HUES6 (cell line): ENCODE results near the gene RHOV.
A peak's percentile ranks its signal among the peaks of the same experiment; 100 is the strongest.

Experiments
- H3K27ac ChIP-seq: 2 replicates; pipeline ENCODE4 v1.7.0; 2013; ENCODE audit warnings: low read depth, mild to moderate bottlenecking, low read length, inconsistent platforms
- H3K27me3 ChIP-seq: 2 replicates; pipeline ENCODE4 v1.6.1; 2013; ENCODE audit warnings: low read length; ENCODE audit not compliant: control insufficient read depth, insufficient read depth
- H3K36me3 ChIP-seq: 2 replicates; pipeline ENCODE4 v1.6.1; 2013; ENCODE audit warnings: low read length; ENCODE audit not compliant: control insufficient read depth, insufficient read depth
- H3K4me1 ChIP-seq: 2 replicates; pipeline ENCODE4 v1.6.1; 2013; ENCODE audit warnings: low read length; ENCODE audit not compliant: control insufficient read depth, insufficient read depth
- H3K4me3 ChIP-seq: 2 replicates; pipeline ENCODE4 v1.5.1; 2013; ENCODE audit warnings: low read depth, low read length
- H3K9ac ChIP-seq: one replicate; pipeline ENCODE4 v1.6.1; 2013; ENCODE audit warnings: mild to moderate bottlenecking, low read length
- H3K9me3 ChIP-seq: 2 replicates; pipeline ENCODE4 v1.6.1; 2013; ENCODE audit warnings: low read depth, low read length; ENCODE audit not compliant: control insufficient read depth, insufficient read depth

Gene RHOV, protein sequence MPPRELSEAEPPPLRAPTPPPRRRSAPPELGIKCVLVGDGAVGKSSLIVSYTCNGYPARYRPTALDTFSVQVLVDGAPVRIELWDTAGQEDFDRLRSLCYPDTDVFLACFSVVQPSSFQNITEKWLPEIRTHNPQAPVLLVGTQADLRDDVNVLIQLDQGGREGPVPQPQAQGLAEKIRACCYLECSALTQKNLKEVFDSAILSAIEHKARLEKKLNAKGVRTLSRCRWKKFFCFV

DNA sequence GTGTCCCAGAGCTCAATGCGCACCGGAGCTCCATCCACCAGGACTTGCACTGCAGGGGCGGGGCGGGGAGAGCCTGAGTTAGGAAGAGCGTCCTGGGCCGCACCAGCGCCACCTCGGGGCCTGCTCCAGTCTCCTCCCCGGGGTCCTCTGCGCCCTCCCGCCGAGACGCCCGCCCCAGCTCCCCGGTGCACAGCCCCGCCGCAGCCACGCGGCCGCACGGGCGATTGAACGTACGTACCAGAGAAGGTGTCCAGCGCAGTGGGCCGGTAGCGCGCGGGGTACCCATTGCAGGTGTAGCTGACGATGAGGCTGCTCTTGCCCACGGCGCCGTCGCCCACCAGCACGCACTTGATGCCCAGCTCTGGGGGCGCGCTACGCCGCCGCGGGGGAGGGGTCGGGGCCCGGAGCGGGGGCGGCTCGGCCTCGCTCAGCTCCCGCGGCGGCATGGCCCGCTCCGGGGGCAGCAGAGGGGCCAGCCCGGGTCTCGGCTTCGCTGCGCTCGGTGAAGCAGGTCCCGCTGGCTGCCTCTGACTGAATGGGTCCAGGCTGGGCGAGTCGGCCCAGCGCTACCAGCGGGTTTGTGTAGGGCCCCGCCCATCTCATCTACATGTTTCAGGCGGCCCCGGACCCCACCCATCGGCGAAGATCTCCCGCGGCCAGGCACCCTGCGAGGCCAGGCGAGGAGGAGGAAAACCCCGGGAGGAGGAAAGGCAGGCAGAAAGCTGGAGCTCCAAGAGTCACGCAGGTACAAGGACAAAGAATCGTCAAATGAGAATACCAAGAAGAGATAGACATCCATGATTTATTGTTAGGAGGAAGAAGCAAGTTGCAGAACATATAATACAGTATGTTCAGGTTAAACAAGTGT lies at the start of gene RHOV:
Gene RHOV (minus strand): TSS at position 541 of the 868 bp plus-strand sequence. CDS start 95 bp downstream, at position 446.
- Histone ChIP-seq H3K27ac (0 out of 2 replicates have a peak within 1 kb of the TSS, but pooled peaks have one; percentile 26), H3K36me3 (no peaks in the 10 kb centered on the region), H3K27me3 (peaks cover 13% of the 10 kb centered on the region), H3K9ac (peak within 1 kb of the TSS; percentile 42), H3K4me3 (peak within 1 kb of the TSS; percentile 92), H3K9me3 (no peaks in the 10 kb centered on the region), H3K4me1 (peaks cover 32% of the 10 kb centered on the region)

DNA sequence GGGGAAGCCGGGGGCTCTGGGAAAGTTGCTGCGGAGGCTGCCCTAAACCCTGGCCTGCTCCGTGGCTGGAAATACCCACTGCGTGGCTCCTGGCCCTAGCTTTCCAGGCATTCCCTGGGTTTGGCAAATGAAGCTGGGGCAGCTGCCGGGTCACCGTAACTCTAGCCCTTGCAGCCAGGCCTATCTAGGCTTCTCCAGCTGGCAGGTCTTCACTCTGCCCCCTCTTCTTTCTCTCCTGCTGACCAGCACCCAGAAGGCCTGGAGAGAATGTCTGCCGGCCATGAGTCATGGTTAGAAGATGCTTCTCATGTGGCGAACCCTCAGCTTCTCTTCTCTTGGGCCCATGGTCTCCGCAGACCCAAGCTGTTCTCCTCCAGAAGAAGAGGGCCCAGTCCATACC lies 49.5 kb upstream of the RHOV start:
- no peak overlapping the region for H3K4me3 ChIP-seq
- no peaks in the 10 kb centered on the region for H3K9me3 ChIP-seq
- no peak overlapping the region for H3K27ac ChIP-seq
- H3K4me1 ChIP-seq: peaks cover 29% of the 10 kb centered on the region; the same call in 1 of the 2 replicates
- H3K36me3 ChIP-seq: no peaks in the 10 kb centered on the region
- H3K9ac ChIP-seq: no peak overlapping the region
- peaks cover 97% of the 10 kb centered on the region for H3K27me3 ChIP-seq

DNA sequence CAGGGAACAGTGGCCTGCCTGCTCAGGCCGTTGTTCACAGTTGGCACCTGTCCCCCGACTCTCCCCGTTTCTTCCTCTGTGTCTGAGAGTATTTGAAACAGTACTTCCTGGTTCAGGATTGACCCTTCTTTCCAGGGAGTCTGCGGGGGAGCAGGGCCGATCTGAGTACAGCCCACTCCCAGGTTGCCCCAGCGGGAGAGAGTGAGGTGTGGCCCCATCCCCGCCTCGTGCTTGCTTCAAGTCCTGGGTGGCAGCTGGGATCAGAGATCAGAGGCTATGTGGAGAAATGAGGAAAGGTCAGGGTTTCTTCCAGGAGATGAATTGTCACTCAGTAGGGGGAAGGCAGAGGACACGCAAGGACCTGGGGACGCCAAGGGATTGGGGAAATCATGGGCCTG lies 48.6 kb upstream of the RHOV start:
- peaks cover 95% of the 10 kb centered on the region for H3K27me3 ChIP-seq
- no peak overlapping the region for H3K4me3 ChIP-seq
- H3K27ac ChIP-seq: no peak overlapping the region
- peaks cover 34% of the 10 kb centered on the region; the same call in 1 of the 2 replicates for H3K4me1 ChIP-seq
- no peaks in the 10 kb centered on the region for H3K9me3 ChIP-seq
- H3K9ac ChIP-seq: no peak overlapping the region
- no peaks in the 10 kb centered on the region for H3K36me3 ChIP-seq

DNA sequence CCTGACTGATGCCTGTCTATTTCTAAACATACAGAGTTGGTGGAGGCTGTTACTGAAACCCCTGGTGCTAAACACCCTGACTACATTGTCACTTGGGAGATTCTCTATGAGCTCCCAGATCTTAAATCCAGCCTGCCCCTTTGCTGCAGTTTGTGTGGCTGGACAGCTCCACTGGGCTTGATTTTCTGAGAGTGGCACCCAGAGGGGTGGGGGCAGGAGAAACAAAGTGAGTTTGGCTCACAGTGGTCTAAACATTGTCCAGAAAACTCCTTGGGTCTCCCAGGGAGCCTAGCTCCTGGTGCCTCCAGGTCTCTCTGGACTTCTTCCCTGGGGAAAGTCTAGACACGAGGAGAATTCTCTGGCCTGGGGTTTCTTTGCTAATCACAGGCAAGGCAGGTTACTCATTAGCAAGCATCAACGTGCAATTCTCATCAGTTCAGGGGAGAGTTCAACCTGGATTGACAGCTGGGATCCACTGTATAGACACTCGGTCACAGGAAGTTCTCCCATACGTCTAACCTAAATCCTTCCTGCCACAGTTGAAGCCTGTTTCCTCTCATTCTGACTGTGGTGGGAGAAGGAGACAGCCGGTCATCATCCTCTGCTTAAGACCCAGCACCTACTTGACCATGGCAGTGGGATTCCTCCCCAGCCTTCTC lies 48.0 kb upstream of the RHOV start:
- Histone ChIP-seq H3K4me1 (peaks cover 30% of the 10 kb centered on the region; the same call in 1 of the 2 replicates), H3K9ac (no peak overlapping the region), H3K27me3 (peaks cover 90% of the 10 kb centered on the region), H3K36me3 (no peaks in the 10 kb centered on the region), H3K9me3 (no peaks in the 10 kb centered on the region), H3K27ac (no peak overlapping the region), H3K4me3 (no peak overlapping the region)

DNA sequence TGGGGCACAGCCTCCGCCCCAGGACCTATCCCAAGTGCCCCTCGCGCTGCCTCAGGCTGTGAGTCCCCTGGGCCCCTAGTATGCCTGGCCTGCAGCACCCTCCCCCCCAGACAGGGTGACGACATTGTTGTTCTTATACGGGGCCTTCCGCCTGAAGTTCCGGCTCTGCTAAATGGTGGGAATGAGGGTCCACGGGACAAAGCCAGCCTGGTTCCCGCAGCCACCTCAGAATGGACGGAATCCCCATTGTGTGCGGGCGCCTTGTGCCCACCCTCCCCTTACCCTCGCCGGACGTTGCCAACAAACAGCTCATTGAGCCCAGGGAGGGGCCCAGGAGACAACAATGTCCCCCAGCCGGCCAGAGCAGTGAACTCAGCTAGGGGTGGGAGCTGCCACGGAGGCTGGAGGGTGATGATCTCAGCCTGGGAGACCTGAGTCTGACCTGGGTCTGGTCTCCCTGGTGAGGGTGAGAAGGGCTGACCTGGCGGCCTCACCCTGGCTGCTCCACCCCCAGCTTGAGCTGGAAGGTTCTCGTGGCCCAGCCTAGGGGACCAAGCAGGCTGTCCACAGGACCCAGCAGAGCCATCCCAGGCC lies 44.9 kb upstream of the RHOV start:
- Histone ChIP-seq H3K4me1 (peaks cover 18% of the 10 kb centered on the region), H3K36me3 (no peaks in the 10 kb centered on the region), H3K27ac (no peak overlapping the region), H3K9ac (no peak overlapping the region), H3K4me3 (no peak overlapping the region), H3K27me3 (peaks cover 66% of the 10 kb centered on the region), H3K9me3 (no peaks in the 10 kb centered on the region)

DNA sequence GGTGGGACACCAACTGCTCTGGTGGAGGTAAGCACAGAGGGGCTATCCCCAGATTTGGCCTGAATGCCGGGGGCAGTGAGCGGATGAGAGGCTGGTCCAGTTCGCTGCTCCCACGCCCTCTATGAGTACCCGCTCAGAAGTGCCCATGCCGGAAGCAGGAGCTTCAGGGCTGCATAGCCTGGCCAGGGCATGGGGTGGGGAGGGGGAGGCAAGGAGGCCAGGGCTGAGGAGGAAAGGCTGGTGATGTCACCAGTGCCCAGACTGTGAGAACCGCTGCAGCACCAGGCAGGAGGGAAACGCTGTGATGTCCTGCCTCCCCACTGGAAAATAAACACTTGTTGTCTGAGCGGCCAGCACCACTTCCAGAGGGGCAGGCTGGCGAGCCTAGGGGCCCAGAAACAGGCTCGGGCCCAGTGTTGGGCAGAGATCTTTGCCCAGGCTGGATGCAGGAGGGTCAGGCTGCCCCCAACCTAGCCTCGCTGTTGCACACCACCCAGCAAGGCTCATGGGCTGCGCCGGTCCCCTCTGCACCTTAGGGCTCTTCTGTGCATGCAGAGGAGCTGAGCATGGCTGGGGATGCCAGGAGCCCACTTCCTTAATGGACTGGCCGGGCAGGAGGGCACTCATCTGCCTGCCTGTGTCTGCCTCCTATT lies 44.2 kb upstream of the RHOV start:
- Histone ChIP-seq H3K4me3 (no peak overlapping the region), H3K9ac (no peak overlapping the region), H3K4me1 (peaks cover 18% of the 10 kb centered on the region), H3K27me3 (peaks cover 59% of the 10 kb centered on the region), H3K36me3 (no peaks in the 10 kb centered on the region), H3K9me3 (no peaks in the 10 kb centered on the region), H3K27ac (no peak overlapping the region)

DNA sequence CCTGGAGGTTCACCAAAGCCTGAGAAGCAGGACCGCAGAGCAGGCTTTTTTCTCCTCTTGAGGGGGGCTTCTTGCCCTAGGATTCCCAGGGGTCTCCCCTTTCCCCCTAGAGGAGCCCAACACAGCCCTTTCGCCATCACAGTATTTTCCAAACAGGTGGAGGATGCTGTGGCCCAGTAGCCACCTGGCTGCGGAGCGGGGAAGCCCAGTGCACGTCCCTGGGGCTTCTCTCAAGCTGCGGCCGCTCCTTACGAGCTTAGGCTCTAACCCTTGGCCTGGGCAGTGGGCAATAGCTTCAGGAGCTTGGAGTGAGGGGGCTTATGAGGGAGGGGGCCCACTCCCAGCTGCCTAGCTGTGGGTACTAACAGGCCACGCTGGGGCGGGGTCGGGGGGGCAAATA lies 43.6 kb upstream of the RHOV start:
- Histone ChIP-seq H3K9me3 (no peaks in the 10 kb centered on the region), H3K4me1 (peaks cover 18% of the 10 kb centered on the region), H3K27me3 (peaks cover 53% of the 10 kb centered on the region), H3K27ac (no peak overlapping the region), H3K4me3 (no peak overlapping the region), H3K9ac (no peak overlapping the region), H3K36me3 (no peaks in the 10 kb centered on the region)

DNA sequence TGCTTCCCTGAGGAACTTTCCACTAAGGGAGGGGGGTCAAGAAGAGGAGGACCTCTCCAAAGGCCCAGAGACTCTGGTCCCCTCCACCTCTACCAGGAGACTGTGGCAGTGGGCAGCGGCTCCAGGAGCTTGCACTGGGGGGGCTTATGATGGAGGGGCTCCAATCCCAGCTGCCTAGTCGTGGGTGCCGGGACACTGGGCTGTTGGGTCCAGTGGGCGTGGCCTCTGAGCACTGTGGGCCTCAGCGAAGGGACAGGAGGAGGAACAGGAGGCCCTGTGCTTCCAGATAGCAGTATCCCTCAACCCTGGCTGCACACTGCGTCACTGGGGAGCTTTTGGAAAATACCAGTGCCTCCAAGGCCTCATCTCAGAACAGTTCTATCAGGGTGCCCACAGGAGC lies 41.6 kb upstream of the RHOV start:
- H3K36me3 ChIP-seq: no peaks in the 10 kb centered on the region
- H3K27ac ChIP-seq: no peak overlapping the region
- no peak overlapping the region for H3K9ac ChIP-seq
- no peak overlapping the region for H3K4me3 ChIP-seq
- peaks cover 32% of the 10 kb centered on the region for H3K4me1 ChIP-seq
- H3K27me3 ChIP-seq: peaks cover 34% of the 10 kb centered on the region
- H3K9me3 ChIP-seq: no peaks in the 10 kb centered on the region

DNA sequence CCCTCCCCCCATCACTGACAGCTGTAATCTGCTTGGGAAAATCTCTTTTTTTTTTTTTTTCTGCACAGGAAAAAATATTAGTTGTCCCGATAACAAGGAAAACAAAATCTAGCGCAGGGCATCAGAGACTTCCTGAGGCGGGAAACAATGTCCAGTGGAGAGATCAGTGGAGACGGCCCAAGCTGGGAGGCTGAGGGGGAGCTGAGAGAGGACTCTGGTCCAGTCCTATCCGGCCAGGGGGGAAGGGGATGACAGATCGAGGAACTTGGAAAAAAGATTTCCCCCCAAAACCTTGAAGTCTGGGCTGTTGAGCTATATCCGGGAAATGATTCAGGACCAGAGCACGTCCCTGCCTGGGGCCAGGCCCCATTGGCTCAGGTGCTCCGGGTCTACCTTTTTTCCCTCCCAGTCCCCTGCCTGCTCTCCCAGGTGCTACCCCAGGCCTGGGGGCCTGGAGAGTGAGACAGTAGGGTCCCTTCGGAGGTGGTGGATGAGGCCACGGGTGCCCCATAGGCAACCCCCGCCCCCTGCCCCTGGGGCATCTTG lies 41.2 kb upstream of the RHOV start:
- Histone ChIP-seq H3K4me3 (no peak overlapping the region), H3K36me3 (no peaks in the 10 kb centered on the region), H3K9me3 (no peaks in the 10 kb centered on the region), H3K9ac (no peak overlapping the region), H3K4me1 (peaks cover 36% of the 10 kb centered on the region), H3K27me3 (peaks cover 31% of the 10 kb centered on the region), H3K27ac (no peak overlapping the region)

DNA sequence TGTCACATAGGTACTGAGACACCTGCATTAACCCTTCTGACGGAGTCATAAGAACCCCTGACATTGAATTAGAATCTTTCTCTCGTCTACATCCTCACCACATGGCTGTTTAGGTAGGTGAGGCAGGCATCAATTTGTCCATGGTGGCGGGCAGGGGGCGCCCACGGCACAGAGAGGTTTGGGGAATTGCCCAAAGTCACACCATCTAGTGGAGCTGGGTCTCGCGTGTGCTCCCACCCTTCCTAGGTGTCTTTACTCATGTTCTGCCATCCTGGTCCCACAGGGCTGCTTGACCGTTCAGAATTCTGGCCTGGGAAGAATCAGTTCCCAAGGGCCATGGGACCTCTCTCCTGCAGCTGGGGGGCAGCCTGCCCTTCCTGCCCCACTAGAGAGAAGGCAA lies 40.5 kb upstream of the RHOV start:
- Histone ChIP-seq H3K9me3 (no peaks in the 10 kb centered on the region), H3K9ac (no peak overlapping the region), H3K4me1 (peaks cover 36% of the 10 kb centered on the region), H3K4me3 (no peak overlapping the region), H3K36me3 (no peaks in the 10 kb centered on the region), H3K27ac (no peak overlapping the region), H3K27me3 (peaks cover 24% of the 10 kb centered on the region)
